ENCODE data around the gene OBSCN.

OBSCN gene

DNA sequence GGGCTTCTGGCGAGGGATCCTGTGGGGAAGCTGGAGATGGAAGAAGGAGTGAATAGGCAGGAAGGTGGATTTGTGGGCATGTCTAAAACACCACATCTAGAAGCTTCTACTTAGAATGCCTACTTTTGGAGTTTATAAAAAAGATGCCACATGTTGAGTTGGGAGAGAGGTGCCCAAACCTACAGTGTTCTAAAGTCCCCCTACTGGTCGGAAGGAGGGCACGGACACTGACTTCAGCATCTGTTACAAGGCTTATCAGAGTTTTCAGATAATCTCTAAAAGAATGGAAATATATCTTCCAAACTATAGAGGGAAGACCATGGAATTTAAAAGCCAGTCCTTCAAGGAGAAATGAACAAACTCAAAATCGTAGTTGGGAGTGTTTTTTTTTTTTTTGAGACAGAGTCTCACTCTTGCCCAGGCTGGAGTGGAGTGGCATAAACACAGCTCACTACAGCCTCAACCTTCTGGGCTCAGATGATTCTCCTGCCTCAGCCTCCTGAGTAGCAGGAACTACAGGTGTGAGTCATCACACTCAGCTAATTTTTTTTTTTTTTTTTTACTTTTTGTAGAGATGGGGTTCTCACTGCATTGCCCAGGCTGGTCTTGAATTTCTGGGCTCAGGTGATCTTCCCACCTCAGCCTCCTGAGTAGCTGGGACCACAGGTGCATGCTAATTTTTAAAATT, 27.4 kb upstream of the OBSCN start:
- TF ChIP-seq SIN3A (IDR thresholded peaks at IDR 0.05; ENCODE audit: borderline replicate concordance, insufficient read depth, low read length): no peak
- TF ChIP-seq TAF1 (IDR thresholded peaks at IDR 0.05; ENCODE audit: borderline replicate concordance, insufficient read depth, low read length): no peak
- TF ChIP-seq FOXP2 (optimal IDR thresholded peaks at IDR 0.05; ENCODE audit: borderline replicate concordance, extremely low read depth, extremely low read length, insufficient read depth): no peak
- no peak for TF ChIP-seq POLR2AphosphoS5 (IDR thresholded peaks at IDR 0.05; ENCODE audit: low read depth, low read length)
- TF ChIP-seq, protein P1, sequence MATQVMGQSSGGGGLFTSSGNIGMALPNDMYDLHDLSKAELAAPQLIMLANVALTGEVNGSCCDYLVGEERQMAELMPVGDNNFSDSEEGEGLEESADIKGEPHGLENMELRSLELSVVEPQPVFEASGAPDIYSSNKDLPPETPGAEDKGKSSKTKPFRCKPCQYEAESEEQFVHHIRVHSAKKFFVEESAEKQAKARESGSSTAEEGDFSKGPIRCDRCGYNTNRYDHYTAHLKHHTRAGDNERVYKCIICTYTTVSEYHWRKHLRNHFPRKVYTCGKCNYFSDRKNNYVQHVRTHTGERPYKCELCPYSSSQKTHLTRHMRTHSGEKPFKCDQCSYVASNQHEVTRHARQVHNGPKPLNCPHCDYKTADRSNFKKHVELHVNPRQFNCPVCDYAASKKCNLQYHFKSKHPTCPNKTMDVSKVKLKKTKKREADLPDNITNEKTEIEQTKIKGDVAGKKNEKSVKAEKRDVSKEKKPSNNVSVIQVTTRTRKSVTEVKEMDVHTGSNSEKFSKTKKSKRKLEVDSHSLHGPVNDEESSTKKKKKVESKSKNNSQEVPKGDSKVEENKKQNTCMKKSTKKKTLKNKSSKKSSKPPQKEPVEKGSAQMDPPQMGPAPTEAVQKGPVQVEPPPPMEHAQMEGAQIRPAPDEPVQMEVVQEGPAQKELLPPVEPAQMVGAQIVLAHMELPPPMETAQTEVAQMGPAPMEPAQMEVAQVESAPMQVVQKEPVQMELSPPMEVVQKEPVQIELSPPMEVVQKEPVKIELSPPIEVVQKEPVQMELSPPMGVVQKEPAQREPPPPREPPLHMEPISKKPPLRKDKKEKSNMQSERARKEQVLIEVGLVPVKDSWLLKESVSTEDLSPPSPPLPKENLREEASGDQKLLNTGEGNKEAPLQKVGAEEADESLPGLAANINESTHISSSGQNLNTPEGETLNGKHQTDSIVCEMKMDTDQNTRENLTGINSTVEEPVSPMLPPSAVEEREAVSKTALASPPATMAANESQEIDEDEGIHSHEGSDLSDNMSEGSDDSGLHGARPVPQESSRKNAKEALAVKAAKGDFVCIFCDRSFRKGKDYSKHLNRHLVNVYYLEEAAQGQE (IDR thresholded peaks at IDR 0.05; ENCODE audit: insufficient read depth in 1 of 2, low read depth in 2 of 2, low read length in 2 of 2): no peak

DNA sequence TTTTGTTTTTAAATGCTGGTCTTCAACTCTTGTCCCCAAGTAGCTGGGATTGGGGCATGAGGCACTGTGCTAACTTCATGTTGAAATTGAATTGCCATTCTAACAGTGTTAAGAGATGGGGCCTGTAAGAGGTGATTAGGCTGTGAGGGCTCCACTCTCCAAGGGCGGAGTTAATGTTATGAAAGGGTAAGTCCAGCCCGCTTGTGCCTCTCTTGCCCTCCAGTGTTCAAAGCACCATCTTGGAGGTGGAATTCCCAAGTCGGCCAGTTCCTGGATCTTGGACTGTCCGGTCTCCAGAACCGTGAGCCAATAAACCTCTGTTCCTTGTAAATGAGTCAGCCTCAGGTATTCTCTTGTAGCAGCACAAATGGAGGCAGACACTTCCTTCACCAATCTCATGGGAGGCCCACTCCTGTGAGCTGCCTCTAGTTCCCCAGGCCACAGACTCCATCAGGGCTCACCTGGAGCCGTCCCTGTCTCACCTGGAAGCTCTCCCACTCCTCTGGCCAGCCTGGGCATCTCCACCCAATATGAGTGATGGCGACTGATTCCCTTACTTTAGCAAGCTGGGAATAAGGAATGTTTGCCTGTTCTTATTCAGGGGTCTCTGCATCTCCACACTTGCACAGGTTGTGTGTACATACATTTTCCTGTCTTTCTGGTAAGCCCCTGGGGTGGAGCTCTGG, 26.7 kb upstream of the OBSCN start:
- TF ChIP-seq FOXP2 (optimal IDR thresholded peaks at IDR 0.05; ENCODE audit: borderline replicate concordance, extremely low read depth, extremely low read length, insufficient read depth) (no peak), SIN3A (IDR thresholded peaks at IDR 0.05; ENCODE audit: borderline replicate concordance, insufficient read depth, low read length) (no peak), POLR2AphosphoS5 (IDR thresholded peaks at IDR 0.05; ENCODE audit: low read depth, low read length) (no peak), TAF1 (IDR thresholded peaks at IDR 0.05; ENCODE audit: borderline replicate concordance, insufficient read depth, low read length) (no peak)
- TF ChIP-seq, protein P1 (IDR thresholded peaks at IDR 0.05; ENCODE audit: insufficient read depth in 1 of 2, low read depth in 2 of 2, low read length in 2 of 2): no peak

DNA sequence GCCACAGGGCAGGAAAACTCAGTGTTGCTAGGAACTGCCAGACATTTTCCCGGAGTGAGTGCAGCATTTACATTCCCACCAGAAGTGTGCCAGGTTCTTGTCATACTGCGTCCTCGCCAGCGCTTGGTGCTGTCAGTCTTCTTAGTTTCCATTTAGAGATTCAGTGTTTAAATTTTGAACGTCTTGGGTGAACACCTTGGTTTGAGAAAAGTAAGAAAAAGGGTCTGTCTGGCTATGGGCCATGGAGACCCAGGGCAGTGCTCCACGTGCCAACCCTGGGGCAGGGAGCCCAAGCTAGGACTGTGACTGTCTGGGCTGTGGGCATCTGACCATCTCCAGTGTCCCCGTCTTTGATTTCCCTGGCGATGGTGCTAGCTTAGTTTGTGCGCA, 26.2 kb upstream of the OBSCN start:
- TF ChIP-seq FOXP2 (optimal IDR thresholded peaks at IDR 0.05; ENCODE audit: borderline replicate concordance, extremely low read depth, extremely low read length, insufficient read depth) (no peak), TAF1 (IDR thresholded peaks at IDR 0.05; ENCODE audit: borderline replicate concordance, insufficient read depth, low read length) (no peak), POLR2AphosphoS5 (IDR thresholded peaks at IDR 0.05; ENCODE audit: low read depth, low read length) (no peak), SIN3A (IDR thresholded peaks at IDR 0.05; ENCODE audit: borderline replicate concordance, insufficient read depth, low read length) (no peak)
- TF ChIP-seq, protein P1 (IDR thresholded peaks at IDR 0.05; ENCODE audit: insufficient read depth in 1 of 2, low read depth in 2 of 2, low read length in 2 of 2): no peak

DNA sequence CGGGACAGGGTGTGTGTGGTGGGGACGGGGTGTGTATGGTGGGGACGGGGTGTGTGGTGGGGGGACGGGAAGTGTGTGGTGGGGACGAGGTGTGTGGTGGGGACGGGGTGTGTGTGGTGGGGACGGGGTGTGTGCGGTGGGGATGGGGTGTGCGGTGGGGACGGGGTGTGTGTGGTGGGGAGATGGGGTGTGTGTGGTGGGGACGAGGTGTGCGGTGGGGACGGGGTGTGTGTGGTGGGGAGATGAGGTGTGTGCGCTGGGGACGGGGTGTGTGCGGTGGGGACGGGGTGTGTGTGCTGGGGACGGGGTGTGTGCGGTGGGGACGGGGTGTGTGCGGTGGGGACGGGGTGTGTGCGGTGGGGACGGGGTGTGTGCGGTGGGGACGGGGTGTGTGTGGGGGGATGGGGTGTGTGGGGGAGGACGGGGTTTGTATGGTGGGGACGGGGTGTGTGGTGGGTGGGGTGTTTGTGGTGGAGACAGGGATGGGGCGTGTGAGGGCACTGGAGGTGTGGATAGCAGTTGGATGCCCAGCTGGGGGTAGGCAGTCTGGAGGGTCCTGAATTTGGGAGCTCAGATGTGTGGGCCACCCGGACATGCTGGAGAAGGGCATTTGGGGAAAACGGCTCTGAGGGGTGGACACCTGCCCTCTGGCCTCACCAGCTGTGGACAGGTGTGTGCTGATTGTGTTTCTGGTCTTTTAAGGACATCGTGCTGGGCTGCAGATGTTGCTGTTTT, 25.4 kb upstream of the OBSCN start:
- TF ChIP-seq, protein P1 (IDR thresholded peaks at IDR 0.05; ENCODE audit: insufficient read depth in 1 of 2, low read depth in 2 of 2, low read length in 2 of 2): no peak
- TF ChIP-seq TAF1 (IDR thresholded peaks at IDR 0.05; ENCODE audit: borderline replicate concordance, insufficient read depth, low read length) (no peak), FOXP2 (optimal IDR thresholded peaks at IDR 0.05; ENCODE audit: borderline replicate concordance, extremely low read depth, extremely low read length, insufficient read depth) (no peak), SIN3A (IDR thresholded peaks at IDR 0.05; ENCODE audit: borderline replicate concordance, insufficient read depth, low read length) (no peak), POLR2AphosphoS5 (IDR thresholded peaks at IDR 0.05; ENCODE audit: low read depth, low read length) (no peak)
